HepG2 (cell line): ENCODE results near the gene SRC. TPM values are rescaled to one million over a fixed set of nuclear protein-coding genes. Genes with fewer than 3 reads are reported as not detected.

Experiments
- FOXA1 ChIP-seq, 2 experiments: fragments of 450-650 bp in 1 of 2; sonication (generic) in 1 of 2; formaldehyde crosslinking in 1 of 2; IDR thresholded peaks; 2 replicates each; pipeline versions ENCODE4 v1.4.0 to v1.6.1; 2016 to 2020; ENCODE audit warnings: missing genetic modification reagents in 1 of 2
- MLXIP ChIP-seq: sonication (generic); formaldehyde crosslinking; IDR thresholded peaks from 2 replicates; pipeline ENCODE4 v1.9.0; 2021; ENCODE audit warnings: missing genetic modification reagents, borderline replicate concordance
- SUZ12 ChIP-seq: fragments of 150-350 bp; IDR thresholded peaks from 2 replicates; pipeline ENCODE4 v1.6.1; 2014; ENCODE audit warnings: low read depth, low read length
- ZBTB20 ChIP-seq: sonication (generic); formaldehyde crosslinking; IDR thresholded peaks from 2 replicates; pipeline ENCODE4 v1.8.1; 2023; ENCODE audit warnings: missing genetic modification reagents, low read depth, mild to moderate bottlenecking, borderline replicate concordance
- ZNF570 ChIP-seq: sonication (generic); formaldehyde crosslinking; IDR thresholded peaks from 2 replicates; pipeline ENCODE4 v1.4.0; 2020; ENCODE audit warnings: mild to moderate bottlenecking, missing genetic modification reagents, borderline replicate concordance
- ZNF609 ChIP-seq: sonication (generic); formaldehyde crosslinking; IDR thresholded peaks from 2 replicates; pipeline ENCODE4 v1.4.0; 2020; ENCODE audit warnings: mild to moderate bottlenecking, missing genetic modification reagents, borderline replicate concordance
- ZNF670 ChIP-seq: sonication (generic); formaldehyde crosslinking; IDR thresholded peaks from 2 replicates; pipeline ENCODE4 v1.8.0; 2022; ENCODE audit warnings: mild to moderate bottlenecking, missing genetic modification reagents, borderline replicate concordance
- ZNF7 ChIP-seq: IDR thresholded peaks from 2 replicates; pipeline ENCODE4 v1.6.1; 2016; ENCODE audit warnings: missing biosample characterization, missing genetic modification reagents
- polyA plus RNA-seq, 8 experiments: library from polyadenylated mRNA; depleted of rRNA in 3 of 8; stranded (reverse) in 7 of 8; unstranded in 1 of 8; fragments of >200 nt; fragmentation: Illumina TruSeq in 4 of 8; extraction: Trizol in 4 of 8; gene quantifications; 2 replicates each; pipeline versions ENCODE4 v1.2.1 to v1.2.3, GENCODE V29; 2011 to 2016; ENCODE audit warnings: low read depth in 4 of 8, missing spikeins in 1 of 8, mixed read lengths in 1 of 8; ENCODE audit not compliant: insufficient read depth in 1 of 8
- total RNA-seq, 5 experiments: library from RNA; depleted of rRNA; stranded (reverse); fragments of >200 nt; fragmentation: Illumina TruSeq; extraction: Trizol; gene quantifications; 2 replicates each; pipeline ENCODE4 v1.2.3, GENCODE V29; 2016; ENCODE audit warnings: low read depth in 1 of 5
- TF ChIP-seq, protein P1 (sequence below): sonication (generic); formaldehyde crosslinking; IDR thresholded peaks from 2 replicates; pipeline ENCODE4 v1.4.0; 2020; ENCODE audit warnings: mild to moderate bottlenecking, missing genetic modification reagents
- TF ChIP-seq, protein P2 (sequence below): sonication (generic); formaldehyde crosslinking; IDR thresholded peaks from 2 replicates; pipeline ENCODE4 v1.4.0; 2020; ENCODE audit warnings: missing genetic modification reagents, borderline replicate concordance

The SRC gene
- total and polyA plus RNA-seq, 2 of the 13 experiments (the other 11 are each of a cell fraction or from before 2014, with no cell fraction given) = 54.7 to 192 TPM

- TF ChIP-seq, protein P1, sequence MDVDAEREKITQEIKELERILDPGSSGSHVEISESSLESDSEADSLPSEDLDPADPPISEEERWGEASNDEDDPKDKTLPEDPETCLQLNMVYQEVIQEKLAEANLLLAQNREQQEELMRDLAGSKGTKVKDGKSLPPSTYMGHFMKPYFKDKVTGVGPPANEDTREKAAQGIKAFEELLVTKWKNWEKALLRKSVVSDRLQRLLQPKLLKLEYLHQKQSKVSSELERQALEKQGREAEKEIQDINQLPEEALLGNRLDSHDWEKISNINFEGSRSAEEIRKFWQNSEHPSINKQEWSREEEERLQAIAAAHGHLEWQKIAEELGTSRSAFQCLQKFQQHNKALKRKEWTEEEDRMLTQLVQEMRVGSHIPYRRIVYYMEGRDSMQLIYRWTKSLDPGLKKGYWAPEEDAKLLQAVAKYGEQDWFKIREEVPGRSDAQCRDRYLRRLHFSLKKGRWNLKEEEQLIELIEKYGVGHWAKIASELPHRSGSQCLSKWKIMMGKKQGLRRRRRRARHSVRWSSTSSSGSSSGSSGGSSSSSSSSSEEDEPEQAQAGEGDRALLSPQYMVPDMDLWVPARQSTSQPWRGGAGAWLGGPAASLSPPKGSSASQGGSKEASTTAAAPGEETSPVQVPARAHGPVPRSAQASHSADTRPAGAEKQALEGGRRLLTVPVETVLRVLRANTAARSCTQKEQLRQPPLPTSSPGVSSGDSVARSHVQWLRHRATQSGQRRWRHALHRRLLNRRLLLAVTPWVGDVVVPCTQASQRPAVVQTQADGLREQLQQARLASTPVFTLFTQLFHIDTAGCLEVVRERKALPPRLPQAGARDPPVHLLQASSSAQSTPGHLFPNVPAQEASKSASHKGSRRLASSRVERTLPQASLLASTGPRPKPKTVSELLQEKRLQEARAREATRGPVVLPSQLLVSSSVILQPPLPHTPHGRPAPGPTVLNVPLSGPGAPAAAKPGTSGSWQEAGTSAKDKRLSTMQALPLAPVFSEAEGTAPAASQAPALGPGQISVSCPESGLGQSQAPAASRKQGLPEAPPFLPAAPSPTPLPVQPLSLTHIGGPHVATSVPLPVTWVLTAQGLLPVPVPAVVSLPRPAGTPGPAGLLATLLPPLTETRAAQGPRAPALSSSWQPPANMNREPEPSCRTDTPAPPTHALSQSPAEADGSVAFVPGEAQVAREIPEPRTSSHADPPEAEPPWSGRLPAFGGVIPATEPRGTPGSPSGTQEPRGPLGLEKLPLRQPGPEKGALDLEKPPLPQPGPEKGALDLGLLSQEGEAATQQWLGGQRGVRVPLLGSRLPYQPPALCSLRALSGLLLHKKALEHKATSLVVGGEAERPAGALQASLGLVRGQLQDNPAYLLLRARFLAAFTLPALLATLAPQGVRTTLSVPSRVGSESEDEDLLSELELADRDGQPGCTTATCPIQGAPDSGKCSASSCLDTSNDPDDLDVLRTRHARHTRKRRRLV (CRISPR knock-in tag) = no peak
- TF ChIP-seq, protein P2, sequence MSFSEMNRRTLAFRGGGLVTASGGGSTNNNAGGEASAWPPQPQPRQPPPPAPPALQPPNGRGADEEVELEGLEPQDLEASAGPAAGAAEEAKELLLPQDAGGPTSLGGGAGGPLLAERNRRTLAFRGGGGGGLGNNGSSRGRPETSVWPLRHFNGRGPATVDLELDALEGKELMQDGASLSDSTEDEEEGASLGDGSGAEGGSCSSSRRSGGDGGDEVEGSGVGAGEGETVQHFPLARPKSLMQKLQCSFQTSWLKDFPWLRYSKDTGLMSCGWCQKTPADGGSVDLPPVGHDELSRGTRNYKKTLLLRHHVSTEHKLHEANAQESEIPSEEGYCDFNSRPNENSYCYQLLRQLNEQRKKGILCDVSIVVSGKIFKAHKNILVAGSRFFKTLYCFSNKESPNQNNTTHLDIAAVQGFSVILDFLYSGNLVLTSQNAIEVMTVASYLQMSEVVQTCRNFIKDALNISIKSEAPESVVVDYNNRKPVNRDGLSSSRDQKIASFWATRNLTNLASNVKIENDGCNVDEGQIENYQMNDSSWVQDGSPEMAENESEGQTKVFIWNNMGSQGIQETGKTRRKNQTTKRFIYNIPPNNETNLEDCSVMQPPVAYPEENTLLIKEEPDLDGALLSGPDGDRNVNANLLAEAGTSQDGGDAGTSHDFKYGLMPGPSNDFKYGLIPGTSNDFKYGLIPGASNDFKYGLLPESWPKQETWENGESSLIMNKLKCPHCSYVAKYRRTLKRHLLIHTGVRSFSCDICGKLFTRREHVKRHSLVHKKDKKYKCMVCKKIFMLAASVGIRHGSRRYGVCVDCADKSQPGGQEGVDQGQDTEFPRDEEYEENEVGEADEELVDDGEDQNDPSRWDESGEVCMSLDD = no peak
- TF ChIP-seq ZNF670 (CRISPR knock-in tag) = peak; percentile 51; the same call in 1 of the 2 replicates
- no peak for TF ChIP-seq ZNF7 (CRISPR knock-in tag)
- TF ChIP-seq ZNF609 = 0 out of 2 replicates have a peak, but pooled peaks have one; percentile 60
- TF ChIP-seq SUZ12 = no peak
- TF ChIP-seq ZNF570 = peak; percentile 74; the same call in 1 of the 2 replicates
- peak; percentile 57; the same call in 1 of the 2 replicates for TF ChIP-seq ZBTB20
- TF ChIP-seq MLXIP (CRISPR knock-in tag) = no peak; the same call in 1 of the 2 replicates
- TF ChIP-seq FOXA1 (IDR thresholded peaks at IDR 0.05) = no peak
- TF ChIP-seq FOXA1 (CRISPR knock-in tag; IDR thresholded peaks at IDR 0.05) = peak; percentile 47; the same call in 1 of the 2 replicates
These were observed 60.4 kb downstream of the SRC start (continued) for GRCh38 chr20:37406010-37406998.
